HCT116 (cell line): Measurements from ENCODE around the gene PDZD4. TPM values are rescaled to one million over a fixed set of nuclear protein-coding genes. Genes with fewer than 3 reads are reported as not detected.
A peak's percentile ranks its signal among the peaks of the same experiment; 100 is the strongest.

ENCODE experiments used
- ATAC-seq: fragments of 200-7000 bp; cut with Tn5 transposase; 2 replicates; pipeline ENCODE4 v1.9.1; 2020; ENCODE audit warnings: mild to moderate bottlenecking, moderate library complexity
- BruUV-seq: library from RNA; stranded (reverse); fragments of 400-500 nt; replicated peaks from 2 replicates; lab custom pipeline; 2021; lab: Mats Ljungman, UMichigan
- CTCF ChIA-PET: fragments of 300-600 bp; sonication (Branson Sonifier 250); formaldehyde crosslinking; loops from one replicate; lab custom pipeline; 2021; ENCODE audit warnings: antibody characterized with exemption; lab: Charles Lee
- POLR2A ChIA-PET: fragments of 300-600, 350-600 bp; sonication (Branson Sonifier 250); formaldehyde crosslinking; loops from one replicate; lab custom pipeline; 2021; ENCODE audit warnings: antibody characterized with exemption; lab: Charles Lee
- RAD21 ChIA-PET, 2 experiments: fragments of 300-600 bp; sonication (Branson Sonifier 250); formaldehyde crosslinking; loops; one replicate each; lab custom pipeline; 2023; ENCODE audit warnings: low total read pairs in 2 of 2; ENCODE audit not compliant: uncharacterized antibody in 2 of 2, unreplicated experiment in 2 of 2, low non-redundant PET in 1 of 2; lab: Charles Lee
- DNase-seq: peaks from one replicate; pipeline ENCODE4 v3.0.0-alpha.2; 2010; ENCODE audit warnings: low read depth, low spot score
- H2AFZ ChIP-seq: fragments of 200-600 bp; shearing (Covaris generic), sonication (generic); 2 replicates; pipeline ENCODE4 v1.6.1; 2017; ENCODE audit warnings: low read depth, mixed run types, mixed read lengths, antibody characterized with exemption, low read length; ENCODE audit not compliant: poor library complexity, severe bottlenecking
- H3K27ac ChIP-seq: 2 replicates; pipeline ENCODE4 v1.5.1; 2012; ENCODE audit warnings: low read depth, low read length
- H3K27me3 ChIP-seq: fragments of 200-600 bp; sonication (generic); 2 replicates; pipeline ENCODE4 v1.6.1; 2016; ENCODE audit warnings: mixed run types, low read length, mixed read lengths; ENCODE audit not compliant: insufficient read depth
- H3K36me3 ChIP-seq, 2 experiments: fragments of 200-500 bp in 1 of 2; fragments of 200-600 bp in 1 of 2; sonication (Bioruptor generic) in 1 of 2; sonication (generic) in 1 of 2; 2 replicates each; pipeline versions ENCODE4 v1.5.1 to v1.6.1; 2014 to 2016; ENCODE audit warnings: low read length in 2 of 2, inconsistent platforms in 1 of 2, mixed read lengths in 1 of 2, mixed run types in 1 of 2; ENCODE audit not compliant: insufficient read depth in 2 of 2, control insufficient read depth in 1 of 2
- H3K4me1 ChIP-seq, 2 experiments: fragments of 200-600 bp in 1 of 2; sonication (generic) in 1 of 2; 2 replicates each; pipeline versions ENCODE4 v1.5.1 to v1.6.1; 2012 to 2017; ENCODE audit warnings: low read length in 2 of 2, inconsistent platforms in 1 of 2, mild to moderate bottlenecking in 1 of 2, mixed read lengths in 1 of 2, mixed run types in 1 of 2, moderate library complexity in 1 of 2; ENCODE audit not compliant: insufficient read depth in 2 of 2, control insufficient read depth in 1 of 2
- H3K4me2 ChIP-seq: fragments of 200-600 bp; sonication (generic); 2 replicates; pipeline ENCODE4 v1.6.1; 2017; ENCODE audit warnings: mixed run types, low read length, mixed read lengths
- H3K4me3 ChIP-seq, 2 experiments: fragments of 200-600 bp in 1 of 2; sonication (generic) in 1 of 2; replicated peaks in 1 of 2; 2 replicates each; pipeline ENCODE4 v1.5.1; 2011 to 2016; ENCODE audit warnings: low read length in 2 of 2, control low read depth in 1 of 2, low read depth in 1 of 2, mild to moderate bottlenecking in 1 of 2, mixed read lengths in 1 of 2, mixed run types in 1 of 2
- H3K79me2 ChIP-seq: fragments of 200-600 bp; sonication (generic); 2 replicates; pipeline ENCODE4 v1.6.1; 2017; ENCODE audit warnings: mild to moderate bottlenecking, mixed run types, low read length, moderate library complexity, mixed read lengths; ENCODE audit not compliant: insufficient read depth
- H3K9ac ChIP-seq: fragments of 200-600 bp; sonication (generic); 2 replicates; pipeline ENCODE4 v1.6.1; 2016; ENCODE audit warnings: low read length, mixed read lengths
- H3K9me2 ChIP-seq: fragments of 200-600 bp; sonication (generic), shearing (Covaris generic); 2 replicates; pipeline ENCODE4 v1.6.1; 2017; ENCODE audit warnings: mixed run types, mild to moderate bottlenecking, moderate library complexity; ENCODE audit not compliant: insufficient read depth
- H3K9me3 ChIP-seq, 2 experiments: fragments of 200-500 bp in 1 of 2; fragments of 200-600 bp in 1 of 2; sonication (Bioruptor generic) in 1 of 2; sonication (generic) in 1 of 2; 2 replicates each; pipeline ENCODE4 v1.6.1; 2014 to 2017; ENCODE audit warnings: low read length in 2 of 2, mixed read lengths in 2 of 2, inconsistent platforms in 1 of 2, low read depth in 1 of 2, mild to moderate bottlenecking in 1 of 2, mixed run types in 1 of 2, moderate library complexity in 1 of 2; ENCODE audit not compliant: control insufficient read depth in 1 of 2, insufficient read depth in 1 of 2
- H4K20me1 ChIP-seq: fragments of 200-600 bp; sonication (generic), shearing (Covaris generic); 2 replicates; pipeline ENCODE4 v1.6.1; 2017; ENCODE audit warnings: mixed run types, mild to moderate bottlenecking, moderate library complexity; ENCODE audit not compliant: insufficient read depth
- CTCF ChIP-seq, 3 experiments: fragments of 200-600 bp in 1 of 3; sonication (generic) in 1 of 3; IDR thresholded peaks in 2 of 3; conservative IDR thresholded peaks in 1 of 3; 2 replicates each; pipeline ENCODE4 v1.5.1; 2012 to 2017; ENCODE audit warnings: low read depth in 2 of 3, low read length in 2 of 3, antibody characterized with exemption in 1 of 3, borderline replicate concordance in 1 of 3, control low read depth in 1 of 3, mild to moderate bottlenecking in 1 of 3, mixed read lengths in 1 of 3, mixed run types in 1 of 3, moderate library complexity in 1 of 3; ENCODE audit not compliant: insufficient read depth in 1 of 3
- EZH2 ChIP-seq: fragments of 200-600 bp; sonication (generic); IDR thresholded peaks from 2 replicates; pipeline ENCODE4 v1.6.1; 2017; ENCODE audit warnings: antibody characterized with exemption, mixed run types
- EZH2phosphoT487 ChIP-seq: fragments of 200-600 bp; IDR thresholded peaks from 2 replicates; pipeline ENCODE4 v1.6.1; 2018; ENCODE audit warnings: antibody characterized with exemption, borderline replicate concordance
- ZBTB33 ChIP-seq: IDR thresholded peaks from 2 replicates; pipeline ENCODE4 v1.6.1; 2011; ENCODE audit warnings: mild to moderate bottlenecking, low read length, moderate library complexity; ENCODE audit not compliant: insufficient replicate concordance; ENCODE audit errors: extremely low read depth
- ZNF274 ChIP-seq: fragments of 200-500 bp; sonication (Bioruptor generic); IDR thresholded peaks from 2 replicates; pipeline ENCODE4 v1.6.1; 2014; ENCODE audit warnings: mild to moderate bottlenecking, low read depth, low read length, inconsistent platforms
- intact Hi-C: fragments of 100-400 bp; cut with micrococcal nuclease; formaldehyde crosslinking; loops from 2 replicates; pipeline ENCODE4 v1.10.0; 2022
- total RNA-seq: library from RNA; stranded (reverse); gene quantifications from one replicate; pipeline ENCODE4 v1.2.1, GENCODE V29; 2021; ENCODE audit not compliant: unreplicated experiment

The PDZD4 gene
- total RNA-seq, 1 experiment from 2014 or later: 0.30 TPM

- BruUV-seq: no TSS peak
- Histone ChIP-seq H3K36me3 (no peaks in the 10 kb centered on the region), H3K9ac (no peak overlapping the region), H3K4me1 (peaks cover 0 to 10% of the 10 kb centered on the region in 2 experiments; a peak in 2 of 4 replicates), H3K9me2 (no peaks in the 10 kb centered on the region), H2AFZ (no peak overlapping the region), H3K9me3 (no peaks in the 10 kb centered on the region), H4K20me1 (no peaks in the 10 kb centered on the region), H3K79me2 (no peaks in the 10 kb centered on the region), H3K27ac (no peak overlapping the region), H3K27me3 (no peaks in the 10 kb centered on the region), H3K4me2 (no peak overlapping the region), H3K4me3 (no peak overlapping the region)
- POLR2A ChIA-PET: no interaction called here
- no peak for ATAC-seq
- intact Hi-C loops: no loop called here
- 0 out of 6 replicates have a peak, but pooled peaks of 1 of the 3 experiments have one; percentile 9 for TF ChIP-seq CTCF (IDR thresholded peaks at IDR 0.05 in 2 of 3, conservative IDR thresholded peaks at IDR 0.05 in 1 of 3; ENCODE audit: borderline replicate concordance in 1 of 3, insufficient read depth in 1 of 3, low read depth in 2 of 3, low read length in 2 of 3)
- no peak for TF ChIP-seq ZNF274
- TF ChIP-seq ZBTB33: no peak
- TF ChIP-seq EZH2phosphoT487: no peak
- no peak for TF ChIP-seq EZH2
- RAD21 ChIA-PET: no interaction called here
- no peak for DNase-seq
- CTCF ChIA-PET: no interaction called here
Observed at GRCh38 chrX:153768311-153769157, 61.8 kb downstream of the PDZD4 start.
